GM19463 (cell line): ENCODE results near the gene RTCB.
"Not testable (repeated sequence)": the region's sequence is repeated elsewhere in the genome, so short reads cannot be mapped to it uniquely, and the experiment has no call there.

Source experiments
- ATAC-seq: cut with Tn5 transposase; IDR thresholded peaks from one replicate; pipeline ENCODE4 v1.9.1; 2021; ENCODE audit warnings: mild to moderate bottlenecking, moderate library complexity; ENCODE audit not compliant: unreplicated experiment

The RTCB gene

GRCh38 chr22:32395107-32395506 lies 16.9 kb downstream of the RTCB start:
- ATAC-seq = no peak

GRCh38 chr22:32389685-32390084 lies 22.4 kb downstream of the RTCB start:
- ATAC-seq = no peak

GRCh38 chr22:32385681-32386080 lies 26.4 kb downstream of the RTCB start:
- ATAC-seq = no peak

- no peak for ATAC-seq
Observed at GRCh38 chr22:32380991-32381390, 31.1 kb downstream of the RTCB start.

GRCh38 chr22:32378707-32379272 lies 33.3 kb downstream of the RTCB start:
- no peak for ATAC-seq

GRCh38 chr22:32376681-32377080 lies 35.4 kb downstream of the RTCB start:
- no peak for ATAC-seq

- no peak for ATAC-seq
Observed at GRCh38 chr22:32375678-32376450, 36.2 kb downstream of the RTCB start.

- no peak for ATAC-seq
Observed at GRCh38 chr22:32364210-32364609, 47.8 kb downstream of the RTCB start.

GRCh38 chr22:32361257-32361656 lies 50.8 kb downstream of the RTCB start:
- ATAC-seq = no peak

- not testable (repeated sequence) for ATAC-seq
Observed at GRCh38 chr22:32360096-32360495, 52.0 kb downstream of the RTCB start.

GRCh38 chr22:32357567-32357966 lies 54.5 kb downstream of the RTCB start, which contains the start of gene RFPL3:
Gene RFPL3, plus strand, starts transcription at chr22:32357867. Its CDS starts 205 bp downstream, at chr22:32358072.
- ATAC-seq = not testable (repeated sequence)

GRCh38 chr22:32355760-32356159 lies 56.3 kb downstream of the RTCB start:
- no peak for ATAC-seq

- no peak for ATAC-seq
Observed at GRCh38 chr22:32354360-32355351, 57.4 kb downstream of the RTCB start.

GRCh38 chr22:32353840-32354239 lies 58.2 kb downstream of the RTCB start:
- no peak for ATAC-seq

- ATAC-seq = no peak
Observed at GRCh38 chr22:32353292-32353691, 58.8 kb downstream of the RTCB start.

GRCh38 chr22:32352681-32353080 lies 59.4 kb downstream of the RTCB start:
- ATAC-seq = no peak

- not testable (repeated sequence) for ATAC-seq
Observed at GRCh38 chr22:32351875-32352274, 60.2 kb downstream of the RTCB start.

- no peak for ATAC-seq
Observed at GRCh38 chr22:32348031-32348611, 63.9 kb downstream of the RTCB start.

- no peak for ATAC-seq
Observed at GRCh38 chr22:32343941-32344340, 68.1 kb downstream of the RTCB start.

- no peak for ATAC-seq
Observed at GRCh38 chr22:32342977-32343376, 69.1 kb downstream of the RTCB start.
